Astrocyte (in vitro differentiated cells and primary cell): ENCODE results near the gene CLDN20.

Experiments used
- EZH2 ChIP-seq: IDR thresholded peaks from 2 replicates; pipeline ENCODE4 v1.6.1; 2012; ENCODE audit warnings: mild to moderate bottlenecking, low read length, inconsistent platforms; ENCODE audit not compliant: insufficient read depth
- TF ChIP-seq, protein P1 (sequence below): IDR thresholded peaks from 2 replicates; pipeline ENCODE4 v1.5.1; 2011; ENCODE audit warnings: low read depth, mild to moderate bottlenecking, inconsistent platforms, low read length, moderate library complexity; ENCODE audit not compliant: insufficient read depth

DNA sequence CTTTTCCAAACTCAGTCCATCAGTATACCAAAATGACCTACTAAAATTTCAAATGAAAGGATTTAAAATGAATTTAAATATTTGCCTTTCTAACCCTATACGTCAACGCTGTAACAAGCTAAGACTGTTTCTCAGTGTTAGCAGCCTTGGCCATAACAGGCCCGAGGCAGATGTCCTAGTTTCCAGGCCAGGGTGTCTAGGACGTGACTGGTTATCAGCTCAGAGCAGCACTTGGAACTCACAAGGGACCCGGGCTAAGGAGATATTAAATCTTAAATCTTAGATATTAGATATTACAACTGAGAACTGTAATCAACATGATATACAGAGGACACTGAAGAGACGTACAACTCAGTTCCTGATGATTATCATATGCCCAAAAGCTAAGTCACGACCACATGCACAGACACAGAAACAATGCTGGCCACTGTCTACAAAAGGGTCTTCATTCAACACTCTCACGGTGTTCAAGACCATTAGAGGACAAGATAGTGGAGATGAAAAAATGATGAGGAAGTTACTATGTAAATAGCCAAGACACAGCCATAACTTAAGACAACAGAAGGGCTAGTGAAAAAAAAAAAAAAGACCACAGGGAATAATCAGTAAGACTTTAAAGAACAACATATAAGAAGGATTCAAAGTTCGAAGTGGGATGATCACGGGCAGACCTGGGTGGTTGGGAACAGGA, at the start of gene CLDN20:
- TF ChIP-seq, protein P1, sequence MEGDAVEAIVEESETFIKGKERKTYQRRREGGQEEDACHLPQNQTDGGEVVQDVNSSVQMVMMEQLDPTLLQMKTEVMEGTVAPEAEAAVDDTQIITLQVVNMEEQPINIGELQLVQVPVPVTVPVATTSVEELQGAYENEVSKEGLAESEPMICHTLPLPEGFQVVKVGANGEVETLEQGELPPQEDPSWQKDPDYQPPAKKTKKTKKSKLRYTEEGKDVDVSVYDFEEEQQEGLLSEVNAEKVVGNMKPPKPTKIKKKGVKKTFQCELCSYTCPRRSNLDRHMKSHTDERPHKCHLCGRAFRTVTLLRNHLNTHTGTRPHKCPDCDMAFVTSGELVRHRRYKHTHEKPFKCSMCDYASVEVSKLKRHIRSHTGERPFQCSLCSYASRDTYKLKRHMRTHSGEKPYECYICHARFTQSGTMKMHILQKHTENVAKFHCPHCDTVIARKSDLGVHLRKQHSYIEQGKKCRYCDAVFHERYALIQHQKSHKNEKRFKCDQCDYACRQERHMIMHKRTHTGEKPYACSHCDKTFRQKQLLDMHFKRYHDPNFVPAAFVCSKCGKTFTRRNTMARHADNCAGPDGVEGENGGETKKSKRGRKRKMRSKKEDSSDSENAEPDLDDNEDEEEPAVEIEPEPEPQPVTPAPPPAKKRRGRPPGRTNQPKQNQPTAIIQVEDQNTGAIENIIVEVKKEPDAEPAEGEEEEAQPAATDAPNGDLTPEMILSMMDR, result no peak
- TF ChIP-seq EZH2, result no peak
